ENCODE results near the gene ARHGEF35.
"Not testable (repeated sequence)": the region's sequence is repeated elsewhere in the genome, so short reads cannot be mapped to it uniquely, and the experiment has no call there.

DNA sequence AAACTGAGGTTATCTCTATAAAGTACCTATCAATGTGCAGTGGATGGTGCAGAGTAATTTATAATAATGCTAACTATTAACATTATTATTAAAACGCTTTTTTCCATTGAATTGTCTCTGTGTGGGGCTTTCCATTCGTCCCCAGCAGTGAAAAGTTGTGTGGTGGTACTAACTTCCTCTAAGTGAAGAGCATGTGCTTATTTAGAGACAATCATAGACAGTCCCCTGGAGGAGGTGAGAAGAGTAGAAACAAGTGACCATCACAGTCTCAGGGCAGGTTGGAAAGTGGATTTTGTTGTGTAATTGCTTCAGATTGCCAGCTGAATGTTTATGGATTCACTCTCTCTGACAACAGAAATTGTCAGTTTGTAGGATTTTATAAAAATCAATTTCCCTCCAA, 35.4 kb upstream of the ARHGEF35 start:
- TF ChIP-seq RARB, SNAI2, ISL1, ZFP30 (CRISPR knock-in tag; IDR thresholded peaks at IDR 0.05): not testable (repeated sequence)
- TF ChIP-seq, protein P1, sequence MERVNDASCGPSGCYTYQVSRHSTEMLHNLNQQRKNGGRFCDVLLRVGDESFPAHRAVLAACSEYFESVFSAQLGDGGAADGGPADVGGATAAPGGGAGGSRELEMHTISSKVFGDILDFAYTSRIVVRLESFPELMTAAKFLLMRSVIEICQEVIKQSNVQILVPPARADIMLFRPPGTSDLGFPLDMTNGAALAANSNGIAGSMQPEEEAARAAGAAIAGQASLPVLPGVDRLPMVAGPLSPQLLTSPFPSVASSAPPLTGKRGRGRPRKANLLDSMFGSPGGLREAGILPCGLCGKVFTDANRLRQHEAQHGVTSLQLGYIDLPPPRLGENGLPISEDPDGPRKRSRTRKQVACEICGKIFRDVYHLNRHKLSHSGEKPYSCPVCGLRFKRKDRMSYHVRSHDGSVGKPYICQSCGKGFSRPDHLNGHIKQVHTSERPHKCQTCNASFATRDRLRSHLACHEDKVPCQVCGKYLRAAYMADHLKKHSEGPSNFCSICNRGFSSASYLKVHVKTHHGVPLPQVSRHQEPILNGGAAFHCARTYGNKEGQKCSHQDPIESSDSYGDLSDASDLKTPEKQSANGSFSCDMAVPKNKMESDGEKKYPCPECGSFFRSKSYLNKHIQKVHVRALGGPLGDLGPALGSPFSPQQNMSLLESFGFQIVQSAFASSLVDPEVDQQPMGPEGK (CRISPR knock-in tag; IDR thresholded peaks at IDR 0.05; ENCODE audit: borderline replicate concordance) = not testable (repeated sequence)
- TF ChIP-seq, protein P2, sequence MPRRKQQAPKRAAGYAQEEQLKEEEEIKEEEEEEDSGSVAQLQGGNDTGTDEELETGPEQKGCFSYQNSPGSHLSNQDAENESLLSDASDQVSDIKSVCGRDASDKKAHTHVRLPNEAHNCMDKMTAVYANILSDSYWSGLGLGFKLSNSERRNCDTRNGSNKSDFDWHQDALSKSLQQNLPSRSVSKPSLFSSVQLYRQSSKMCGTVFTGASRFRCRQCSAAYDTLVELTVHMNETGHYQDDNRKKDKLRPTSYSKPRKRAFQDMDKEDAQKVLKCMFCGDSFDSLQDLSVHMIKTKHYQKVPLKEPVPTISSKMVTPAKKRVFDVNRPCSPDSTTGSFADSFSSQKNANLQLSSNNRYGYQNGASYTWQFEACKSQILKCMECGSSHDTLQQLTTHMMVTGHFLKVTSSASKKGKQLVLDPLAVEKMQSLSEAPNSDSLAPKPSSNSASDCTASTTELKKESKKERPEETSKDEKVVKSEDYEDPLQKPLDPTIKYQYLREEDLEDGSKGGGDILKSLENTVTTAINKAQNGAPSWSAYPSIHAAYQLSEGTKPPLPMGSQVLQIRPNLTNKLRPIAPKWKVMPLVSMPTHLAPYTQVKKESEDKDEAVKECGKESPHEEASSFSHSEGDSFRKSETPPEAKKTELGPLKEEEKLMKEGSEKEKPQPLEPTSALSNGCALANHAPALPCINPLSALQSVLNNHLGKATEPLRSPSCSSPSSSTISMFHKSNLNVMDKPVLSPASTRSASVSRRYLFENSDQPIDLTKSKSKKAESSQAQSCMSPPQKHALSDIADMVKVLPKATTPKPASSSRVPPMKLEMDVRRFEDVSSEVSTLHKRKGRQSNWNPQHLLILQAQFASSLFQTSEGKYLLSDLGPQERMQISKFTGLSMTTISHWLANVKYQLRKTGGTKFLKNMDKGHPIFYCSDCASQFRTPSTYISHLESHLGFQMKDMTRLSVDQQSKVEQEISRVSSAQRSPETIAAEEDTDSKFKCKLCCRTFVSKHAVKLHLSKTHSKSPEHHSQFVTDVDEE (CRISPR knock-in tag; IDR thresholded peaks at IDR 0.05) = not testable (repeated sequence)

Measured in SK-N-SH treated with all-trans-retinoic acid at 6 μM for 48 hours (cell line).